ENCODE measurements around the gene ROMO1. TPM values are rescaled to one million over a fixed set of nuclear protein-coding genes. Genes with fewer than 3 reads are reported as not detected.
"Not testable (repeated sequence)": the region's sequence is repeated elsewhere in the genome, so short reads cannot be mapped to it uniquely, and the experiment has no call there.

The ROMO1 gene
- polyA plus RNA-seq, 6 donors from 2014 or later, result 256 to 337 (median 292) TPM

GRCh38 chr20:35695245-35695749, 3.9 kb upstream of the ROMO1 start:
- Mint-ChIP-seq H3K9me3 (no peaks in the 10 kb centered on the region), H3K4me1 (peaks cover 18 to 31% (median 18%) of the 10 kb centered on the region in 3 donors), H3K27me3 (no peaks in the 10 kb centered on the region), H3K4me3 (peak overlapping the region in 1 of 8 donors; percentile 55), H3K36me3 (peaks cover 9 to 14% of the 10 kb centered on the region in 2 donors), H3K27ac (no peak overlapping the region)
- ATAC-seq (ENCODE audit: low read depth in 2 of 2) (no peak), DNase-seq (no peak)

GRCh38 chr20:35695978-35696377, 3.2 kb upstream of the ROMO1 start:
- no peaks in the 10 kb centered on the region for H3K9me3 Mint-ChIP-seq
- no peaks in the 10 kb centered on the region for H3K27me3 Mint-ChIP-seq
- DNase-seq (no peak), ATAC-seq (ENCODE audit: low read depth in 2 of 2) (no peak)
- H3K4me1 Mint-ChIP-seq, result peaks cover 18 to 34% (median 18%) of the 10 kb centered on the region in 3 donors
- peak overlapping the region in 1 of 8 donors; percentile 55 for H3K4me3 Mint-ChIP-seq
- H3K27ac Mint-ChIP-seq, result no peak overlapping the region
- H3K36me3 Mint-ChIP-seq, result peaks cover 9 to 11% of the 10 kb centered on the region in 2 donors

- H3K27me3 Mint-ChIP-seq, result no peaks in the 10 kb centered on the region
- no peak for DNase-seq
- H3K9me3 Mint-ChIP-seq, result no peaks in the 10 kb centered on the region
- ATAC-seq (ENCODE audit: low read depth in 2 of 2), result no peak
- H3K36me3 Mint-ChIP-seq, result peaks cover 9 to 11% of the 10 kb centered on the region in 2 donors
- peak overlapping the region; percentile 88 to 99 (median 94) for H3K4me3 Mint-ChIP-seq
- H3K4me1 Mint-ChIP-seq, result peaks cover 18 to 34% (median 18%) of the 10 kb centered on the region in 3 donors
- peak overlapping the region in 4 of 6 donors; percentile 3 to 90 (median 78) for H3K27ac Mint-ChIP-seq
These were observed 1.4 kb upstream of the ROMO1 start for GRCh38 chr20:35697696-35698297.

GRCh38 chr20:35698298-35699126, 693 bp upstream of the ROMO1 start:
- peaks cover 10 to 12% of the 10 kb centered on the region in 2 donors for H3K36me3 Mint-ChIP-seq
- H3K4me1 Mint-ChIP-seq, result peaks cover 18 to 34% (median 19%) of the 10 kb centered on the region in 3 donors
- no peaks in the 10 kb centered on the region for H3K9me3 Mint-ChIP-seq
- peak overlapping the region; percentile 66 to 90 (median 86) for H3K27ac Mint-ChIP-seq
- no peaks in the 10 kb centered on the region for H3K27me3 Mint-ChIP-seq
- H3K4me3 Mint-ChIP-seq, result peak overlapping the region; percentile 88 to 99 (median 94)
- DNase-seq (no peak), ATAC-seq (ENCODE audit: low read depth in 2 of 2) (peak; percentile 17 to 21)

GRCh38 chr20:35699957-35700624, 886 bp downstream of the ROMO1 start:
- H3K9me3 Mint-ChIP-seq, result no peaks in the 10 kb centered on the region
- H3K4me1 Mint-ChIP-seq, result peaks cover 18 to 34% (median 22%) of the 10 kb centered on the region in 3 donors
- no peak for DNase-seq
- no peak for ATAC-seq (ENCODE audit: low read depth in 2 of 2)
- H3K27me3 Mint-ChIP-seq, result no peaks in the 10 kb centered on the region
- peak overlapping the region; percentile 88 to 99 (median 94) for H3K4me3 Mint-ChIP-seq
- peaks cover 19 to 24% of the 10 kb centered on the region in 2 donors for H3K36me3 Mint-ChIP-seq
- H3K27ac Mint-ChIP-seq, result peak overlapping the region; percentile 90 to 97 (median 94)

GRCh38 chr20:35700625-35701148, 1.5 kb downstream of the ROMO1 start:
- ATAC-seq (ENCODE audit: low read depth in 2 of 2), result no peak
- H3K27me3 Mint-ChIP-seq, result no peaks in the 10 kb centered on the region
- peak overlapping the region in 4 of 6 donors; percentile 12 to 95 (median 76) for H3K27ac Mint-ChIP-seq
- no peaks in the 10 kb centered on the region for H3K9me3 Mint-ChIP-seq
- H3K4me1 Mint-ChIP-seq, result peaks cover 18 to 34% (median 22%) of the 10 kb centered on the region in 3 donors
- no peak for DNase-seq
- H3K4me3 Mint-ChIP-seq, result peak overlapping the region; percentile 6 to 95 (median 89)
- H3K36me3 Mint-ChIP-seq, result peaks cover 19 to 20% of the 10 kb centered on the region in 2 donors

GRCh38 chr20:35702051-35702823, 3.0 kb downstream of the ROMO1 start:
- Mint-ChIP-seq H3K4me3 (peak overlapping the region in 3 of 8 donors; percentile 51 to 90 (median 60)), H3K27ac (peak overlapping the region in 4 of 6 donors; percentile 49 to 89 (median 80)), H3K36me3 (peaks cover 16 to 19% of the 10 kb centered on the region in 2 donors), H3K27me3 (no peaks in the 10 kb centered on the region), H3K4me1 (peaks cover 17 to 29% (median 22%) of the 10 kb centered on the region in 3 donors), H3K9me3 (no peaks in the 10 kb centered on the region)
- DNase-seq (no peak), ATAC-seq (ENCODE audit: low read depth in 2 of 2) (no peak)

- H3K36me3 Mint-ChIP-seq, result peaks cover 16 to 19% of the 10 kb centered on the region in 2 donors
These were observed 3.9 kb downstream of the ROMO1 start for GRCh38 chr20:35702824-35703695.

GRCh38 chr20:35704514-35705261, 5.5 kb downstream of the ROMO1 start:
- peaks cover 11 to 25% of the 10 kb centered on the region in 2 donors for H3K36me3 Mint-ChIP-seq
- ATAC-seq (ENCODE audit: low read depth in 2 of 2) (no peak), DNase-seq (no peak)
- peak overlapping the region in 1 of 6 donors; percentile 80 for H3K27ac Mint-ChIP-seq
- H3K27me3 Mint-ChIP-seq, result no peaks in the 10 kb centered on the region
- peak overlapping the region in 1 of 8 donors; percentile 18 for H3K4me3 Mint-ChIP-seq
- peaks cover 4 to 14% (median 10%) of the 10 kb centered on the region in 3 donors for H3K4me1 Mint-ChIP-seq
- no peaks in the 10 kb centered on the region for H3K9me3 Mint-ChIP-seq

More at GRCh38 chr20:35702824-35703695, 3.9 kb downstream of the ROMO1 start:
- ATAC-seq (ENCODE audit: low read depth in 2 of 2), result no peak
- peaks cover 9 to 21% (median 14%) of the 10 kb centered on the region in 3 donors for H3K4me1 Mint-ChIP-seq
- peak overlapping the region in 3 of 6 donors; percentile 78 to 85 (median 80) for H3K27ac Mint-ChIP-seq
- no peaks in the 10 kb centered on the region for H3K27me3 Mint-ChIP-seq
- no peak for DNase-seq
- no peaks in the 10 kb centered on the region for H3K9me3 Mint-ChIP-seq
- peak overlapping the region in 3 of 8 donors; percentile 9 to 90 (median 51) for H3K4me3 Mint-ChIP-seq

- H3K4me3 Mint-ChIP-seq; H3K27me3 Mint-ChIP-seq; ATAC-seq (ENCODE audit: low read depth in 2 of 2); H3K9me3 Mint-ChIP-seq; DNase-seq: not testable (repeated sequence)
- H3K36me3 Mint-ChIP-seq, result peaks cover 11 to 25% of the 10 kb centered on the region in 2 donors
- peak overlapping the region in 2 of 6 donors; percentile 15 to 83 for H3K27ac Mint-ChIP-seq
- peaks cover 5 to 13% (median 10%) of the 10 kb centered on the region in 3 donors for H3K4me1 Mint-ChIP-seq
These were observed 6.7 kb downstream of the ROMO1 start for GRCh38 chr20:35705894-35706293.
